Left hindlimb (tissue), 1 donor: Measurements from ENCODE around the gene SUMO2.
"Not testable (repeated sequence)": the region's sequence is repeated elsewhere in the genome, so short reads cannot be mapped to it uniquely, and the experiment has no call there.

Experiments used
- DNase-seq: peaks from one replicate; pipeline ENCODE4 v3.0.0-alpha.2; 2018

The SUMO2 gene

DNA sequence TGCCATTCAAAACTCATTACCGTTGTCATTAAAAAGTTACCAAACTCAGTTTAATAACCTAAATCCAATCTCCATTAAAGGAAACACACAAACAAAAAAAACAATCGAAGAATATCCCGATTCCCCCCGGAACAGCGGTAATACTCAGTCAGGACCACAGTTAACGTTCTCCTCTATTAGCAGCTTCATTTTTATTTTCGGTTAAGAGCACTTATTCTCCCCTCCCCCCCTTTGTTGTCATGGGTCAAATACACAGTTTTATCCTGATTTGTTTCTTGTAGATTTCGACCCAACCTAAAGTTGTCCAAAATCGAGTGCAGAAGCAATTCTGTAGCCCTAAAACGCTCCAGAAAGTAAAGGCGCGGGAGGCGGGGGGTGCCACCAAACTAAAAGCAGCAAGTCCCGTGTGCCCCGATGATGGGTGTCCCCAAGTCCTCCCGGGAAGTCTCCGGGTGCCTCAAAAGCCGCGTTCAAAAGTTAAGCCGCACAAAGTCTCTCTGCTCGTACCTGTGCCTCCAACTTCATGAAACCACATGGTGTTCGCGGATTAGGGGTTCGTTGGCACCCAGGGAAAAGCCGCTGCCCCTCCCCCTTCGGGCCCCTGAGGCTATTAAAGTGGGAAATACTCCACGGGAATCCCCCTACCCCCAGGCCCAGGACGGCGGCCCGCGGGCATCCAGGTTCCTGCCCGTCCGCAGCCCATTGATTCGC is 996 bp downstream of the SUMO2 start:
- DNase-seq, result no peak

DNA sequence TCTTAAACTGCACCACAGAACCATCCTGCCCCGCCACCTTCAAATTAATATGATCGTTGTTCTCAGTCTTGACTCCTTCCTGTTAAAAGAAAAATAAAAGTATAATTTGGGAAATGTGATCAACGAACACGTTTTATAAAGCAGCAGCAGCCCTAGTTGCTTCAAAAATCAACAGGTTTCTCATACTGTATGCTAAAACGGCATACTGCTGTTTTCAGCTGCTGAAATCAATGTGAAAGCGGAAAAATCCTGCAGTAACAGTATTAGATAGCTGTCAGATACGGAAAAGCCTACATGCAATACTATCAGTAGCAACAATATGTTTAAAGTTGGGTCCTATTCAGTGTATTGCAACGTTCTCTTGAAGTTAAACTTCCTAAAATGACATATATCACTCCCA is 1.6 kb downstream of the SUMO2 start:
- DNase-seq, result no peak

DNA sequence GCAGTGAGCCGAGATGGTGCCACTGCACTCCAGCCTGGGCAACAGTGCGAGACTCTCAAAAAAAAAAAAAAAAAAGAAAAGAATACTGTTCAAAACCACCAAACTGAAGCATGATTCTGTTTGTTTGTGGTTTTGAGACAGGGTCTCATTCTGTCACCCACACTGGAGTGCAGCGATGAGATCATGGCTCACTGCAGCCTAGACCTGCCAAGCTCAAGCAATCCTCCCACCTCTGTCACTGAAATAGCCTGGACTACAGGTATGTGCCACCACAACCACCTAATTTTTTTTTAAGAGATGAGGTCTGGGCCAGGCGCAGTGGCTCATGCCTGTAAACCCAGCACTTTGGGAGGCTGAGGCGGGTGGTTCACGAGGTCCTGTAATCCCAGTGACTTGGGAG is 4.3 kb downstream of the SUMO2 start:
- no peak for DNase-seq

DNA sequence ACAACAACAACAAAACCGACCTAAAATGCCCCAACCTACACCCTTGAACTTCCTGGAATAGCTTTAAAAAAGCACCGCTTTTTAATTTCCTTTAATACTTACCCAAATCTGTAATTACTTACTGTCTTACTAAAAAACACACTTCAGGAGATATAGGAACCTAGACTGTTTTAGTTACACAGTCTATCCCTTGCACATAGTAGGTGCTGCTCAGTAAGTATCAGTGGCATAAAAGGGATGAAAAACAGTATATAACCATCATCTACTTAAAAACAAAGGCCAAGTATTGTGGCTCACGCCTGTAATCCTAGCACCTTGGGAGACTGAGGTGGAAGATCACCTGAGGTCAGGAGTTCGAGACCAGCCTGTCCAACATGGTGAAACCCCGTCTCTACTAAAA is 6.1 kb downstream of the SUMO2 start:
- DNase-seq, result no peak

DNA sequence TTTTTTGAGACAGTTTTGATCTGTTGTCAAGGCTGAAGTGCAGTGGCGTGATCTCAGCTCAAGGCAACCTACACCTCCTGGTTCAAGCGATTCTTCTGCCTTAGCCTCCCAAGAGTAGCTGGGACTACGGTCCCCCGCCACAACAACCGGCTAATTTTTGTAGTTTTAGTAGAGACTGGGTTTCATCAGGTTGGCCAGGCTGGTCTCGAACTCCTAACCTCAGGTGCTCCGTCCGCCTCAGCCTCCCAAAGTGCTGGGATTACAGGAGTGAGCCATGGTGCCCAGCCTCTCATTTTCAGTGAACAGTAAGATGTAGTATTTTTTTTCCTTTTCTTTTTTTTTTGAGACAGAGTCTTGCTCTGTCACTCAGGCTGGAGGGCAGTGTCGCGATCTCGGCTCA is 7.8 kb downstream of the SUMO2 start:
- DNase-seq, result no peak

DNA sequence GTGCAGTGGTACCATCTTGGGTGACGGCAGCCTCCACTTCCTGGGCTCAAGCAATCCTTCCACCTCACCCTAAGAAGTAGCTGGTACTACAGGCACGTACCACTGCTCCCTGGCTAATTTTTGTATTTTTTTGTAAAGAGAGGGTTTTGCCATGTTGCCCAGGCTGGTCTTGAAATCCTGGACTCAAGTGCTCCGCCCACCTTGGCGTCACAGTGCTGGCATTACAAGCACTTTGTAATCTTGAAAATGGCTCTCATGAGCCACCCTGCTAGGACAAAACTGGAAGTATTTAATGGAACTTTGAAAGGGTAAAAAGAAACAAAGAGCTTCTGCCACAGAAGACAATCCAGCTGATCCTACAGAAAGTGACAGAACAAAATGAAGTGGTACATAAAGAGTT is 9.2 kb downstream of the SUMO2 start:
- no peak for DNase-seq

DNA sequence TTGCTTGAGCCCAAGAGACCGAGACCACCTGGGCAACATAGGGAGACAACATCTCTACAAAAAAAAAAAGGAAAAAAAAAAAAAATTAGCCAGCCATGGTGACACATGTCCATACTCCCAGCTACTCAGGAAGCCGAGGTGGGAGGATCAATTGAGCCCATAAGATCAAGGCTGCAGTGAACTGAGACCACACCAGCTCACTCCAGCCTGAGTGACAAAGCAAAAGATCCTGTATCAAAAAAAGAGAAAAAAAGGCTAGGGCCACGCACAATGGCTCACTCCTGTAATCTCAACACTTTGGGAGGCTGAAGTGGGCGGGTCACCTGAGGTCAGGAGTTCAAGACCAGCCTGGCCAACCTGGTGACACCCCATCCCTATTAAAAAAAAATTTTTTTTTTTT is 13.8 kb downstream of the SUMO2 start:
- no peak for DNase-seq

DNA sequence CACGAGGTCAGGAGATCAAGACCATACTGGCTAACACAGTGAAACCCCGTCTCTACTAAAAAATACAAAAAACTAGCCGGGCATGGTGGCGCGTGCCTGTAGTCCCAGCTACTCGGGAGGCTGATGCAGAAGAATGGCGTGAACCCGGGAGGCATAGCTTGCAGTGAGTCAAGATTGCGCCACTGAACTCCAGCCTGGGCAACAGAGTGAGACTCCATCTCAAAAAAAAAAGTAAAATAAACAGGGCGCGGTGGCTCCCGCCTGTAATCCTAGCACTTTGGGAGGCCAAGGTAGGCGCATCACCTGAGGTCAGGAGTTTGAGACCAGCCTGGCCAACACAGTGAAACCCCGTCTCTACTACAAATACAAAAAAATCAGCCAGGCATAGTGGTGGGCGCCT is 18.2 kb downstream of the SUMO2 start:
- DNase-seq, result not testable (repeated sequence)

DNA sequence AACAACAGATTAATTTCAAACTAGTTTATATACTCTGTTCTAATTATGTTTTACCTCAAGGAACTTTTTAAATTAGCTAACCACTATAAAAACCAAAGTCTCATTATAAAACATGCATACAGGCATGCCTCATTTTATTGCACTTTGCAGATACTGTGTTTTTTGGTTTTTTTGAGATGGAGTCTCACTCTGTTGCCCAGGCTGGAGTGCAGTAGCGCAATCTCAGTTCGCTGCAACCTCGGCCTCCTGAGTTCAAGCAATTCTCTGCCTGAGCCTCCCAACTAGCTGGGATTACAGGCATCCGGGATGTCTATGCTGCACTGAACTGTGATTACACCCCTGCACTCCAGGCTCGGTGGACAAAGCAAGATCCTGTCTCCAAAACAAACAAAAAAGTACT is 19.7 kb downstream of the SUMO2 start:
- DNase-seq, result no peak

DNA sequence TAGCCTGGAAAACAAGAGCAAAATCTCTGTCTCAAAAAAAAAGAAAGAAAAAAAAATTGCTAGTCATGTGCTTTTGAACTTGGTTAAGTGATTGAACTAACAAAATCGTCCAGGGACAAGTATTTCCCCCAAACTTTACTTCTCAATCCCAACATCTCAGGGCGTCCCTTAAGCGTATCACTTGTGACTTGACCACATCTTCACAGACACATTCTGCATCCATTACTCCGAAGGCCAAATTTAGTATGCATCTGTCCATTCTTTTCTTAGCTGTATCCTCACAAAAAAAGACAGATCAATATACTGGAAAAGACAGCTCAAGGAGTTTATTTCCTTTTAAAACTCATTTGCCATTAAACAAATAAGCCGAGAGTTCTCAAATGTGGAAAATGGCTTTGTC is 22.5 kb downstream of the SUMO2 start:
- no peak for DNase-seq

DNA sequence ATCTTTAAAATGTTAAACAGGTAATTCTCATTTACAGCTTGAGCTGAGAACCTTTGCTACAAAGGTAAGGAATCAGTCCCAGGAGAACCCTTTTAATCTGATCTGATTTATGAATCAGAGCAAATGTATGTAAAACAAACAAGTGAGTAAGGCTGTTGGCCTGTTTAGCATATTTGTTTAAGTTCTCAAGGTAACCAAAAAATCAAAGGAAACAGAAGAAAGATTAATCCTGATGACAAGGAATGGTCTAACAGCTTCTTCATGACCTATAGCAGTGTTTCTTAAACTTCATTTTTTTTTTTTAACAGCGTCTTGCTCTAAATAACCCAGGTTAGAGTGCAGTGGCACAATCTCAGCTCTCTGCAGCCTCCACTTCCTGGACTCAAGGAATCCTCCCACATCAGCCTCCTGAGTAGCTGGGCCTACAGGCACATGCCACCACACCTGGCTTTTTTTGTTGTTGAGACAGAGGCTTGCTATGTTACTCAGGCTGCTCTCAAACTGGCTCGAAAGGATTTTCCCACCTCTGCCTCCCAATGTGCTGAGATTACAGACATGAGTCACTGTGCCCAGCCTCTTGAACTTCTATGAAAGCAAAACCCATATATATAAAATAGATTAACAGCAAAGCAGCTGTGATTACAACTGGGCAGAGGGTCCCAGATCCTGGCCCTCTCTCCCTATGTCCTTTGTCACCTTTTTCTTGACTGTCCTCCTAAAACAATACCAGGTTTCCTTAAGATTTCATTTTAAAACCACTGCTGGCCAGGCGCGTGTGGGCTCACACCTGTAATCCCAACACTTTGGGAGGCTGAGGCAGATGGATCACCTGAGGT is 23.3 kb downstream of the SUMO2 start:
- DNase-seq, result no peak

DNA sequence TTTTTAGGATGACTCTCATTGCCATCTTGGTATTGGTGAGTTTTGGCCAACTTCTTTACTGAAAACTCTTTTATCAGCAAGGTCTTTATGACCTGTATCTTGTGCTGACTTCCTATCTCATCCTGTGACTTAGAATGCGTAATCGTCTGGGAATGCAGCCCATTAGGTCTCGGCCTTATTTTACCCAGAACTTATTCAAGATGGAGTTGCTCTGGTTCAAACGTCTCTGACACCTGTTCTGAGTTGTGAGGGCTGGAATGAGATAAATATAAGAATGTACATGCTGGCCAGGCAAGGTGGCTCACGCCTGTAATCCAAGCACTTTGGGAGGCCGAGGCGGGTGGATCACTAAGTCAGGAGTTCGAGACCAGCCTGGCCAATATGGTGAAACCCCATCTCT is 24.3 kb downstream of the SUMO2 start:
- DNase-seq, result not testable (repeated sequence)

DNA sequence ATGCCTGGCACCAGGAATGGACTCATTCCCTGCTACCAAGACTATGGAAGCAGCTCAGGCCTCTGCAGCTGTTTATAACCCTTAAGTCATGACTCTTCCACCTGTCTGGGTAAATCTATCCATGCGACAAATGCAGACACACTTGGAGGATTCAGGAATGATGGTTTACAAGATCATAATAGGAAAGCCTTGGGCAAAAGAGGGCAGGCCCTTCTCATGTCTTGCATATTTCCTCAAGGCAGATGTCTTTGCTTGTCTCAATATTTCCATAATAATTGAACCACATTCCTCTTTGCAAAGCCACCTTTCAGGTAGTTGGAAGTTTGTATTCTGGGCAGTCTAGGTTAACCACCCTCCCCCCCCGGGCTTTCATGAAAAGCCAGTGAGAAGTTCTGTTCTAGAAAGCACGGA is 27.6 kb downstream of the SUMO2 start:
- DNase-seq, result no peak

DNA sequence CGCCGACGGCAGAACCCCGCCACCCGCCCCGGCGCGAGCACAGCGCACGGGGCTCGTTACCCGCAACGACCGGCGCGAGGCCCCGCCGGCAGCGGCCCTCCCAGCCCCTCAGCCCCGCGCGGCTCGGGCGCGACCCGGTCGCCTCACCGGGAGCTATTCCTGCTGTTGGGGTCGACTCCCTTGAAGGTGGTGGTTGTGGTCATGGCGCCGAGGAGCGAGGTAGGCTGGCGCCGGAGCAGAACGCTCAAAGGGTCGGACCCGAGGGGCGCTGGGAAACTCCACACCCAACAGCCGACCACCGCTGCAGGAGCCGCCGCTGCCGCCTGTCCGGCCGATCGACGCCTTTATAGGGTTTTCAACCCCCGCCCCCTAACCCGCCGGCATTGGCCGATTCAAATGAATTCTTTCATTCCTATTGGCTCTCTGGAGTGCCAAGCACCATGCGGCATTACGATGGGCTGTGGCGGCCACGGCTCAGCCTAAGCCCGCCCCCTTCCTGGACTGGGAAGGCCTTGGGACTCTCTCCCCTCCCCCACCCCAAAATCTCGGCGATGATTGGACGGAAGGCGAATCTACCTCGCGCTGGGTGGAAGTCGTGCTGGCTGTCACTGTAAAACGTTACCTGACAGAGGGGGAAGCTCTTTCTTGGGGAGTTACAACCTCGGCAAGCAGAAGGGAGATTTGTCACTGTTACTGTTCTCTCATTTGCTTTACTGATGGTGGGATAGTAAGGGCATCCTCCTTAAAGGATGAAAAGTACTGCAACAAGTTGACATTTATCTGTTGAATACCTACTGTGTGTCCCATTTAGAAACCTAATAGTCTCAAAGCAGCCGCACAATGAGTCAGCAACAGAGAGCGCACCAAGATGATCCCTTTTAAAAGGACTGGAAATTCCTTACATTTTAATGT is 28.3 kb downstream of the SUMO2 start, which contains the start of gene JPT1:
TSS of gene JPT1 (minus strand) at position 318 of the 912 bp plus-strand sequence. CDS start at position 203, 115 bp downstream.
- peak; percentile 99 for DNase-seq

DNA sequence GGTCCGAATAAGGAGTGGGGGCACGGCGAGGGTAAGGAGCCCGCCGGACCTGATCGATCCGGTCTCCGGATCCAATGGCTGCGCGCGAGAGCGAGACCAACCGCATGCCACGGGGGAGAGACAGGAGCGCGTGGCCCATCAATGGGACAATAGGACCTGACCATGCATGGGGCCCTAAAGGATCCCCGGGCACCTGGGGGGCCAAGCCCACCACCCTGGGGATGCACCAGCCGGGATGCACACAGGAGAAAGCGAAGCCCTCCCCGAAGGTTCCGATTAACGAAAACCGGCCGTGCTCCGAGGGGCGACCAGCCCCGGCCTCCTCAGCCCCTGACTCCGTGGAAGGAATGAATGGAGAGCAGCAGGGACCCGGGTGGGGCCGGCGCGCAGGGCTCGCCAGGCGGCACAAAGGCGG is 29.0 kb downstream of the SUMO2 start:
- DNase-seq, result peak; percentile 58

DNA sequence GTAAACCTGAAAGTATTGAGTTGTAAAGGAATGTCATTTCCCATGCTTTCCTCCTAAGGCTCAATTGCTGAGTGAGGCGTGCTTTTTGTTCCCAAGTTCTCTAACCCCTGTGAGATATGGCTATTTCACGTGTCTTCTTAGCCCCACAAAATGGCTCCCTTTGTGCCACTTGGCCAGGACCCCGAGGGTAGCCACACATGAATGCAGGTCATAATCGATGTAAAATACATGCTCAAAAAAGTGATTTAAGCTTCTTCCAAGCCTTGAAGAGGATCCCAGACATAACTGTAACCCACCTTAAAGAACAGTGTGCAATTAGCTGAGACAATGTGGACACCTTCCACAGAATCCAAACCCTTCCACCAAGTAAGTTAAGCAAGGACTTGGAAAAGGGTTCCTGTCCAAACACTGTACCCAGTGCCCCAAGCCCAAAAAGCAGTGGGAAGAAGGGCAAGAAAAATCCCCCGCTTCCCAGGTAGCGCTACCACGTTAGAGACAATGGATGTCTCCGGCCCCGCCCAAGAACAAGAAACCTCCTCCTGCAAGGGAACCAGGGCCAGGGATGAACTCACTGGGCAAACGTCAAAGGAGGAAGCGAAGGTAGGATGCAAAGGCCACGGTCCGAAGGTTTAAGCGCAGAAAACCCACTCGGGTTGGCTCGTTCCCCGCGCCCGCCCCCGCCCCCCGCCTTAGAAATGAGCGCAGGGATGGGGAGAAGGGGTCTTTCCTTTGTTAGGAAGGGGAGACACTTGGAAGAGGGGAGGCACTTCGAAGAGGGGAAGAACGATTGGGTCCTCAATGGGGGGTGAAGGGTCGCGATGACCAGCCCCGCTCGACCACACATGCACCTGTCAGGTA is 29.6 kb downstream of the SUMO2 start:
- DNase-seq, result peak; percentile 45

DNA sequence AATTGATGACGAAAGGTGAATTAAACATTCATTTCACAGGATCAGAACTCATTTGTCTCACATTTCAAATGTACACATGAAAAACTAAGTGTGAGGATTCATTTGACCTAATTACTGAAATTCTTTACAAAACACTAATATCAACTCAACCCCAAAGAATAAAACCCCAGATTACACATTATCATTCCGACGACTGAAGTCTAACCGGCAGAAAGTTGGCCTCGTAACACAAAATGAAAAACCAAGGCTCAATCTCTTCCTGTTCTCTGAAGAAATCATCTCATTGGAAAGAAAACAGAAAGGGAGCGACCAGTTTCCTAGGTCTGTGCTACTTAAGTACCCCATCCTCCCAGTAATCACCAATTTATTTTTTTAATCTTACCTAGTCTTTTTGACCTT is 30.2 kb downstream of the SUMO2 start:
- DNase-seq, result no peak

DNA sequence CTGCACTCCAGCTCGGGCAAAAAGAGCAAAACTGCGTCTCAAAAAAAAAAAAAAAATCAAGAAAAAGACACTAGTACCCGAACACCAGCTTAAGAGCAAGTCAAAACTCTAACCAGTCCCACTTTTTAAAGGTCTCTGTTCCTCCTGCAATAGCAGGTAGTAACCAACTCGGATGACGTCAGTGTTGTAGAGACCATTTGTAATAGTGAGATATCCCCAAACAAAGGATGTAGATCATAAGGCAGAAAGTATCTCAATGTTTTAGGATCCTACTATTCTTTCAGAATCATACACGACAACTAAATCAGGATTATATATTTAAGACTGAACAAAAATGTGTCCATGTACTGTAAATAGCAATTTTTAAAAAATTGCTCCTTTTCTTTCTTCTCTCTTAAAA is 30.8 kb downstream of the SUMO2 start:
- no peak for DNase-seq

DNA sequence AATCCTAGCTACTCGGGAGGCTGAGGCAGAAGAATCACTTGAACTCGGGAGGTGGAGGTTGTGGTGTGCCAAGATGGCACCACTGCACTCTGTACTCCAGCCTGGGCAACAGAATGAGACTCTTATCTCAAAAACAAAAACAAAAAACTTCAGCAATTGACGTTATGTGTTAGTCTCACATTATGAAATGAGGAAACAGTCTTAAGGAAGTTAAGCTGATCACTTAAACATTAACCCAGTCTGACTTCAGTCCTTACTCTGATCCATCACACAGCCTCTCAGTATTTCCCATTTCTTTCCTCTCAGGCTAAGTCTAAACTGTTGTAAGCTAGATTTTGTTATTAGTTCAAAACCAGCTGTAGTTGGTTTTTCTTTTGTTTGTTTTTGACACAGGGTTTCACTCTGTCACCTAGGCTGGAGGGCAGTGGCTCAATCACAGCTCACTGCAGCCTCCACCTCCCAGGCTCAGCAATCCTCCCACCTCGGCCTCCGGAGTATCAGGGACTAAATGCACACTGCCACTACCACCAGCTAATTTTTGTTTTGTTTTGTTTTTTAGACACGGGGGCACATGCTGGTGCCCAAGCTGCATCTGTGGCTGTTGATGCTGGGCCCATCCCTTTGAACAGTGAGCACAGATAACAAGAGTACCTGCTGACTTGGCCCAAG is 34.7 kb downstream of the SUMO2 start:
- no peak for DNase-seq

DNA sequence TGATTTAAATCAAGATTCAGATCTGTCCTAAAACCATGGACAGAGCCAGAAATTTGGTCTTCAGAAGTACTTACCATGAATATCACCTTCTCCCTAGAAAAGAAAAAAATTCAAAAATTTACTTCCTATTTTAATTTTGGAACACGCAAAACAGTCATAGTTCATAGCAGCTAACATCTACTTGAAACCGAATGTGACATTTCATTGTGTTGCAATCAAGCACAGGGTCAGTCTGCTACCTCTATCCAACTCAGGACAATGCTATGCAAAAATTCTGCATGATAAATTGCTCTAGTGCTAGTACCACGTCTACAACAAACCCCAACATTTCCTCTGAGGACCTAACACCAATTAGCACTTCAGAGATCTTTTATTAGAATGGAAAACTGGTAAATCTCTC is 36.2 kb downstream of the SUMO2 start:
- no peak for DNase-seq

DNA sequence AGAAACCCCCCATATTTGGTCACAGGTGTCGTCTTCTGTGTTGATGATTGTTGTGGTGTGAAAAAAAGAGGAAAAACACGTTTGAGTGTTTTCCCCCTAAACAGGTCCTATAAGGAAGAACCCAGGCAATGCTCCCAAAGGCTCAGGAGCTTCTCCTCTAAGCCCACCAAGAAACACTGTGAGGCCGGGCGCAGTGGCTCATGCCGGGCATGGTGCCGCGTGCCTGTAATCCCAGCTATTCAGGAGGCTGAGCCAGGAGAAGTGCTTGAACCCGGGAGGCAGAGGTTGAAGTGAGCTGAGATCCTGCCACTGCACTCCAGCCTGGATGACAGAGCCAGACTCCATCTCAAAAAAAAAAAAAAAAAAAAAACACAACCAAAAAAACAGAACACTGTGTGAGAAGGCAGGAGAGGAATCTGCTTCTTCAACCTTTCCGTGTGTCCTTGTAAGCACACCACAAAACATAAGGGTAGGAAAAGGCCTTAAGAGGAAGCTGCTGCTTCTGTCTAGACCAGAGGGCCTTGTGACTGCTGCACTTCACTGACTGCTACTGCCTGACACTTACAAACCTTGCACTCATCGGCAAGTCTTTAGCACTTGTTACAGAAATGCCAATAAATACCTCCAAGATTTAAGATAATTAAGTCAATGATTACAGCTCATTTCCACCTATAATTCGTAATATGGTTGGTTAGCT is 37.8 kb downstream of the SUMO2 start:
- no peak for DNase-seq
